Activated T-cell treated with anti-CD3 and anti-CD28 coated beads, Interleukin-2, amount 50 U/mL, for 4 hours (primary cell): ENCODE measurements around the gene TLK2. TPM values are rescaled to one million over a fixed set of nuclear protein-coding genes. Genes with fewer than 3 reads are reported as not detected.
A peak's percentile ranks its signal among the peaks of the same experiment; 100 is the strongest.
"Not testable (repeated sequence)": the region's sequence is repeated elsewhere in the genome, so short reads cannot be mapped to it uniquely, and the experiment has no call there.

ENCODE experiments used
- ATAC-seq, 2 donors: fragments of 200-7000 bp; cut with Tn5 transposase; one replicate each; pipeline ENCODE4 v1.10.0; 2021
- DNase-seq: peaks from one replicate; pipeline ENCODE4 v3.0.0-alpha.2; 2020
- H3K27me3 Mint-ChIP-seq: one replicate; pipeline ENCODE4 v1.8.0; 2021; ENCODE audit warnings: low read depth, mixed read lengths
- H3K36me3 Mint-ChIP-seq: one replicate; pipeline ENCODE4 v1.8.0; 2022; ENCODE audit warnings: mixed read lengths; ENCODE audit not compliant: insufficient read depth
- H3K4me1 Mint-ChIP-seq: one replicate; pipeline ENCODE4 v1.8.0; 2021; ENCODE audit warnings: low read depth, mixed read lengths
- H3K4me3 Mint-ChIP-seq: one replicate; pipeline ENCODE4 v1.8.0; 2021; ENCODE audit warnings: mild to moderate bottlenecking, moderate library complexity, mixed read lengths
- H3K9me3 Mint-ChIP-seq: one replicate; pipeline ENCODE4 v1.8.0; 2021; ENCODE audit warnings: mixed read lengths
- total RNA-seq, 3 donors: library from RNA; stranded (reverse); gene quantifications; one replicate each; pipeline ENCODE4 v1.2.1, GENCODE V29; 2021

TLK2 gene
- total RNA-seq = 10 to 100 TPM; 30.1 to 35.0 (median 33.1) TPM

DNA sequence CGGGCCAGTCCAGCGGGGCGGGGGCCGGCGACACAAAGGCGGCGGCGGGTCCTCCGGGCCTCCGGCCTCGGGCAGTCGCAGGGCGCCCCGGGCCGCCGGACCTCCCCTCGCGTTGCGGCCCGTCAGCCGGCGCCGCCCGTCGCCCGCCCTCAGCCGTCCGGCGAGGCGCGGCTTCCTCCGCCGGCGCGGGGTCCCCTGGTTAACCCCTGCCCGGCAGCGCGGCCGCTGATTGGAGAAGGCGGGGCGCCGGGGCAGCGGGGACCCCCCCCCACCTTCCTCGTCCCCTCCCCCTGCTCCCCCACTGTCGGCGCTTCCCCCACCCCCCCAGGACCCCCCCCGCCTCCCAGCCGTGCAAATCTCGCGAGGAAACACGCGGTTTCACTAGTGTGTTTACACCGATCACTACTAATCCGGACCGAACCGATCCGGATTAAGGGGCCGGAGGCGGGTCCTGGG lies at the start of gene TLK2:
TSS of gene TLK2 (plus strand) at position 402 of the 456 bp plus-strand sequence. CDS start 2,301 bp downstream, outside the sequence.
- Mint-ChIP-seq H3K4me1 (peaks cover 30% of the 10 kb centered on the region), H3K4me3 (peak within 1 kb of the TSS; percentile 92), H3K27me3 (no peaks in the 10 kb centered on the region), H3K9me3 (no peaks in the 10 kb centered on the region), H3K36me3 (peaks cover 6% of the 10 kb centered on the region)
- DNase-seq (peak; percentile 80), ATAC-seq (peak; percentile 81 to 85)

DNA sequence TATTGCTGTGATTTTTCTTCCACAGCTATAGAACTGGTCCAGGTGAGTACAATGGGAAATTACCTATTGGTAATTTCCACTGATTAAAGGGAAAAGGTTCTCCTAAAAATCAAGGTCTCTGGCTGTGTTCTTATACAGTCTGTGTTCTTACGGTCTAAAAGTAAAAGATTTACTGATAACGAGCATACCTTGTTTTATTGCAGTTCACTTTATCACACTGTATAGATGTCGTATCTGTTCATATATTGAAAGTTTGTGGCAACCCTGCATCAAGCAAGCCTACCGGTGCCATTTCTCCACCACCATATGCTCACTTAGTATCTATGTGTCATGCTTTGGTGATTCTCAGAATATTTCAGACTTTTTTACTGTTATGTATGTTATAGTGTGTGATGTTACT lies 43.4 kb upstream of the TLK2 start:
- ATAC-seq, H3K9me3 Mint-ChIP-seq, H3K4me3 Mint-ChIP-seq: not testable (repeated sequence)

DNA sequence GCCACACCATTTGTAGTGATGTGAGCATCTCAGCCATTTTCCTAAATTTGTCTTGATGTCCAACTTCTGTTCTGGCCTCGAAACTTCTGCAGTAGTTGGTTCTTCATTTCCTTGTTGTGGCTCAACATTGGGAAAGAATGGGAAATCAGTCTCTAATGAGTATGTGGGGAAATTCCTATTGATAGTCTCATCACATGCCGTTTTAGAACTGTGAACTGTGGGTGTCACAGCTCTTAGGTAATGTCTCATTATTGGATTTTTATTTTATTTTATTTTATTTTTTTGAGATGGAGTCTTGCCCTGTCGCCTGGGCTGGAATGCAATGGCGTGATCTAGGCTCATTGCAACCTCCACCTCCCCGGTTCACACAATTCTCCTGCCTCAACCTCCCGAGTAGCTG lies 37.4 kb upstream of the TLK2 start:
- H3K27me3 Mint-ChIP-seq, H3K9me3 Mint-ChIP-seq, H3K4me1 Mint-ChIP-seq, H3K4me3 Mint-ChIP-seq, DNase-seq, ATAC-seq: not testable (repeated sequence)
- H3K36me3 Mint-ChIP-seq = peaks cover 33% of the 10 kb centered on the region

More for the DNA sequence above, 43.4 kb upstream of the TLK2 start:
- H3K36me3 Mint-ChIP-seq = peaks cover 22% of the 10 kb centered on the region
- DNase-seq, H3K27me3 Mint-ChIP-seq, H3K4me1 Mint-ChIP-seq: not testable (repeated sequence)

DNA sequence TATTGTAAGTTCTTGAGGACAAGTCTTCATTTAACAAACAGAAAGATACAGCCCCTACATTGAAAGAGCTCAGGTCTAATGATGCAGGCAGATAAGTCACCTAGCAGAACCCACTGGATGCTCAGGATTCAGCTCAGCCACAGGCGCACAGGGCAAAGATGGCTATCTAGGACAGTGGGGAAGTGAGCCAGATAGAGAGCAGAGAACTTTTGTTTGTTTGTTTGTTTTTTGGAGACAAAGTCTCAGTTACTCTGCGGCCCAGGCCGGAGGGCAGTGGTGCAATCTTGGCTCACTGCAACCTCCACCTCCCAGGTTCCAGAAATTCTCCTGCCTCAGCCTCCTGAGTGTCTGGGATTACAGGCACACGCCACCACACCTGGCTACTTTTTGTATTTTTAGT lies 34.6 kb upstream of the TLK2 start:
- H3K9me3 Mint-ChIP-seq = no peaks in the 10 kb centered on the region
- DNase-seq = no peak
- no peaks in the 10 kb centered on the region for H3K4me1 Mint-ChIP-seq
- H3K4me3 Mint-ChIP-seq = no peak overlapping the region
- no peaks in the 10 kb centered on the region for H3K27me3 Mint-ChIP-seq
- ATAC-seq = no peak
- peaks cover 39% of the 10 kb centered on the region for H3K36me3 Mint-ChIP-seq

DNA sequence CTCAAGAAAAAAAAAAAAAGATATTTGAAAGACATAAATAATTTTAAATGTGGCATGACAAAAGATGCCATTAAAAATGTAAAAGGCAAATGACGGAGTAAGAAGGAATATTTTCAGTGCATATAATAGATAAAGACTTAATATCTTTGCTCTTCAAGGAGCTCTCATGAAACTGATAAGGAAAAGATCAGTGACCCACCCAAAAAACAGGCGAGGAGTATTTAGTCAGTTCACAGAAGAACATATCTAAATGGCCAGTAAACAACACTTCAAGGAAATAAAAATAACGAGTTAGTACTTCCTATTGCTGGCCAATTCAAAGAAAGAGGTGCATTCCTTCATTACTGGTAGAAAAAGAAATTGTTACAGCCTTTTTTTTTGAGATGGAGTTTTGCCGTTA lies 32.8 kb upstream of the TLK2 start:
- H3K27me3 Mint-ChIP-seq, DNase-seq, H3K9me3 Mint-ChIP-seq, H3K4me1 Mint-ChIP-seq, ATAC-seq, H3K4me3 Mint-ChIP-seq: not testable (repeated sequence)
- peaks cover 40% of the 10 kb centered on the region for H3K36me3 Mint-ChIP-seq

DNA sequence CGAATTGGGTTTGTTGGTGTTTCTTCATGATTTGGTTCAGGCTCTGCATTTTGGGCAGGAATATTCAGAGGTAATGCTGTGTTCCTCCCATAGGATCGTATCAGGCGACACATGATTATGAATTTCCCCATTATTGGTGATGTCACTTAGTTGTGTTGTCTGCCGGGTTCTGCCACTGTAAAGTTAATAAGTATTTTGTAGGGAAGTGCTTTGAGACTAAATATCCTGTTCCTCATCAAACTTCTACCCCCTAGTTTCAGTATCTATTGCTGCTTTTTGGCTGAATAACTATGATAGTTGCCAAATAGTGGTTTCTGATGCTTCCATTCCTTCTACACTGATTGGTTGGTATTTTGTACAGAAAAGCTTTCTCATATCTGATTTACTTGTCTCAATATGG lies 26.4 kb upstream of the TLK2 start:
- ATAC-seq, H3K9me3 Mint-ChIP-seq, H3K27me3 Mint-ChIP-seq, H3K4me3 Mint-ChIP-seq, DNase-seq: not testable (repeated sequence)
- peaks cover 14% of the 10 kb centered on the region for H3K4me1 Mint-ChIP-seq
- H3K36me3 Mint-ChIP-seq = peaks cover 20% of the 10 kb centered on the region

DNA sequence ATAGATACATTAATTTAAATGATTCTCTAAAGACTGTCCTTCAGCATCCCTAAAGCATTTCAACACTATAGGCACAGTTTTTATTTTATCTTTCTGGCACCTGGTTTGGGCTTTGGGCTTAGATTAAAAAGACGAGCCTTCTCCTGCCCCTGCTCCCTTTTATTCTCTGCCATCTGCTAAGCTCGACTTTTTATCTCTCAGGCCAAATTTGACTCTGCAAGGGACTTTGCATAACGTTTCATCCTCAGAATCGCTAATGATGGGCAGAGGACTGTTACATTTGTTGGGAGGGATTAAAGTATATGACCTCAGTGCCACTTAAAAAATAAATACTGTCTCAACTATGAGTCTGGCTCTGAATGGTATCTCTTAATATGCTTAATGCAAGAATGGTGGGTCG lies 25.6 kb upstream of the TLK2 start:
- not testable (repeated sequence) for DNase-seq, H3K9me3 Mint-ChIP-seq, ATAC-seq, H3K4me3 Mint-ChIP-seq, H3K27me3 Mint-ChIP-seq
- Mint-ChIP-seq H3K36me3 (peaks cover 14% of the 10 kb centered on the region), H3K4me1 (peaks cover 14% of the 10 kb centered on the region)

DNA sequence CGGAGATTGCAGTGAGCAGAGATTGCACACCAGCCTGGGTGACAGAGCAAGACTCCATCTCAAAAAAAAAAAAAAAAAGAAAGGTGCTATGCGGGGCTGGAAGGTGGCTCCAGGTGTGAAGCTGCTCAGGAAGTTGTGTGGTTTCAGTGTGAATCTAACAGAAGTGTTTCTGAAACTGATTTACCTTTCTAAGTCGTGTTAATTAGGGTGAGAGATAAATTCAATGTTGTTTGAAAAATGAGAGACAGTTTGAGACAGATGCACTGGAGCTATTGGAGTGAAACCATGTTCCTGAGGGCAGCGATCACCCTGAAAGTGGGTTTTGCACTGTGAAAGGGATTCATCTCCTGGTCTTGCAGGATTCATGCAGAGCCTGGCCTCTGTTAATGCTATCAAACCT lies 25.0 kb upstream of the TLK2 start:
- not testable (repeated sequence) for H3K9me3 Mint-ChIP-seq, H3K27me3 Mint-ChIP-seq, ATAC-seq, DNase-seq, H3K4me3 Mint-ChIP-seq
- peaks cover 12% of the 10 kb centered on the region for H3K36me3 Mint-ChIP-seq
- peaks cover 14% of the 10 kb centered on the region for H3K4me1 Mint-ChIP-seq

DNA sequence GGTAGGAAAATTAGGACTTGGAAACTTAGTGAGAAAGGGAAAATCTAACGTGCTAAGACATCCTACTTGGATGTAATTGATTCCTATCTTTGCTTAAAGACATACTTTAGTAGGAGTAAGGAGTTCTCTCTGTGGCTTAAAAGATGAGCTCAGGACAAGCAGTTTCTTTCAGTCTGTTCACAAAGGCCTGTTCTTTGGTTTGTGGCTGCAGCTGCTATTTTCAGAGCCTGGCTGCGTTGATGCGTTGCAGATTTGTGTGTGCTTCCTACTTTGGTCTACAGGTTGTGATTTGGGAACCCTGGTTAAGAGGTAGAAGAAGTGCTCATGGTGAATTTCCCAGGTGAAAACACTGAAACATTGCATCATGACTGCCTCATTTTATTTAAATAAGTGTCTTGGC lies 24.5 kb upstream of the TLK2 start:
- H3K4me3 Mint-ChIP-seq = not testable (repeated sequence)

DNA sequence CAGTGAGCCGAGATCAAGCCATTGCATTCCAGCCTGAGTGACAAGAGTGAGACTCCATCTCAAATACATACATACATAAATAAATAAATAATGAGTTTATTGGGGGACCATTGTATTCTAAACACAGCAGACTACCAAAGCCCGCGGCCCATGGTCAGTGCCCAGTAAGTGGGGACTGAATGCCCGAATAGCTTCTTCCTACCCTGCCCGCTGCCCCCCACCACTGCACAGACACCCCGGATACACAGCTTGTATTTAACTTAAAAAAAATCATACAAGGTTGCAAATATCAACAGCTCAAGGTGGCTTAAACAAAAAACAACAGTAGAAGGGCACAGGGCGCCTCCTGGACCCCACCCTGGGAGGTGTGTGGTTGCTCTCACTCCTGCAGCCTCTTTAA lies 22.6 kb upstream of the TLK2 start:
- H3K27me3 Mint-ChIP-seq = no peaks in the 10 kb centered on the region
- peaks cover 4% of the 10 kb centered on the region for H3K36me3 Mint-ChIP-seq
- ATAC-seq (no peak), DNase-seq (no peak)
- peaks cover 14% of the 10 kb centered on the region for H3K4me1 Mint-ChIP-seq
- H3K9me3 Mint-ChIP-seq = no peaks in the 10 kb centered on the region
- H3K4me3 Mint-ChIP-seq = no peak overlapping the region

More for the DNA sequence above, 24.5 kb upstream of the TLK2 start:
- not testable (repeated sequence) for H3K27me3 Mint-ChIP-seq, H3K36me3 Mint-ChIP-seq, DNase-seq, H3K9me3 Mint-ChIP-seq, ATAC-seq
- peaks cover 14% of the 10 kb centered on the region for H3K4me1 Mint-ChIP-seq

DNA sequence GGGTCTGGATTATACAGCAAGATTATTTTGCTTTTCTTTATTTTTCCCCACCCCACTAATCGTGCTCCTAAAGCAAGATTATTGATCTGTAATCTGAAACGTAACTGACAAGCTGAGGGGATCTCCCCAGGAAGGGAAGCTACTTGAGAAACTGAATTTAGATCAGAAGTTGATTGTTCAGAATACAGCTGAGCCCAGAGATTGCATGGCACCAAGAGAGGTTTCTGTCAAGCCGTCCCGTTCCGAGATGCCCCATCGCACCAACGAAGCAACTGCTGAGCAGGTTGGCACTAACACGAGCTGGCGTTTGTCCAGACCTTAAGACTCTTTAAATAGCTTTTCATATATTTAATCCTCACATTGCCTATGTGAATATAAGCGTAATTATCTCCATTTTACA lies 20.1 kb upstream of the TLK2 start:
- H3K27me3 Mint-ChIP-seq, H3K9me3 Mint-ChIP-seq, H3K4me3 Mint-ChIP-seq, H3K4me1 Mint-ChIP-seq, DNase-seq, ATAC-seq, H3K36me3 Mint-ChIP-seq: not testable (repeated sequence)

DNA sequence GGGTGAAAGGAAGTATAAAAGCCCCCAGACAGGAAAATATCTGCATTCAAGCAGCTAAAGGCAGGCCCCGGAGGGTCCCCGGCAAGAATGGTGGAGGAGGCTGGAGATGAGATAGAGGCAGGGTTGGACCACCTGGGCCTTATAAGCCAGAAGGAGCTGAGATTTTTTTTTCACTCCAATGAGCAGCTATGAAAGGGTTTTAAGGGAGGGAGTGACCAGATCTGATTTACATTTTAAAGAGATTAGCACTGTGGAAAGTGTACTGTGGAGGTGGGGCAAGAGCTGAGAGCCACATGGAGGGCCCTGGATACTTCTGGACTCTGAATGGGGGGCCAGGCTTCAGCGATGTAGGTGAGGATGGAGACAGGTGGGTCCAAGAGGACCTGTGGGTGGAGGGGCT lies 14.2 kb upstream of the TLK2 start:
- not testable (repeated sequence) for H3K4me3 Mint-ChIP-seq, ATAC-seq, H3K9me3 Mint-ChIP-seq, H3K27me3 Mint-ChIP-seq, H3K36me3 Mint-ChIP-seq, H3K4me1 Mint-ChIP-seq, DNase-seq

DNA sequence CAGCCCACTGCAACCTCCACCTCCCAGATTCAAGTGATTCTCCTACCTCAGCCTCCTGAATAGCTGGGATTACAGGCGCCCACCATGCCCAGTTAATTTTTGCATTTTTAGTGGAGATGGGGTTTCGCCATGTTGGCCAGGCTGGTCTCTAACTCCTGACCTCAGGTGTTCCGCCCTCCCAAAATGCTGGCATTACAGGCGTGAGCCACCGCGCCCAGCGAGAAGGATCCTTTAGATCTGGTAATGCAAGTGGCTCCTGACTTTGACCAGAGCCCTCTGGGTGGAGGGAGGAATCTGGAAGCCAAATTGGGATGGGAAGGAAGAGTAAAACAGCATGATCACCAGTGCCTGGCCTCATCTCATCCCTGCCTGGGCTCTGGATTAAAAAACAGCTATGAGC lies 13.4 kb upstream of the TLK2 start:
- not testable (repeated sequence) for H3K4me3 Mint-ChIP-seq, H3K27me3 Mint-ChIP-seq, DNase-seq, H3K4me1 Mint-ChIP-seq, H3K36me3 Mint-ChIP-seq, ATAC-seq, H3K9me3 Mint-ChIP-seq

DNA sequence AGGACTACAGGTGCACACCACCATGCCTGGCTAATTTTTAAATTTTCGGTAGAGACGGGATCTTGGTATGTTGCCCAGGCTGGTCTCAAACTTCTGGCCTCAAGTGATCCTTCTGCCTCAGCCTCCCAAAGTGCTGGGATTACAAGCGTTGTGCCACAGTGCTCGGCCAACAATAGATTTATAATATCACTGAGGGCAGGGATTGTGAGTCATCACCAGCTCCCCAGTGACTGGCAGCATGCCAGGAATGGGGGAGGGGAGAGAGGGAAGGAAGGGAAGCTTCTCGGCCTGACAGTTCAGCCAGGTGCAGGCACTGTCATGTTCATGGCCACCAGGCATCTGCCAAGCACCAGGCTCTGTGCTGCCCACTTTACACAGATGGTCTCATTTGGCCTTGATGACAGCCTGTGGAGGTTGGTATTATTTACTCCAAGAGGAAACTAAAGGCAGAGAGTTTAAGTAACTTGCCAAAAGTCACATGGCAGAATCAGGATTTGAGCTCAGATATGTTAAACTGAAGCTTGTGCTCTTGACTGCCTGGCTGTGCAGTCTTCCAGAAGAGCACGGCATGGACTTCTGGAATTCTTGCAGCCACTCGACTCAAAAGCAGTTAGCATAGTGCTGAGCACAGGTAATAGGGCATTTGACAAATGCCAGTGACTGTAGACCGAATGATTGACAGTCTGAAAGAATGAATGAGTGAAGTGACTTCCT lies 7.8 kb upstream of the TLK2 start:
- H3K4me1 Mint-ChIP-seq, H3K9me3 Mint-ChIP-seq, H3K27me3 Mint-ChIP-seq, H3K36me3 Mint-ChIP-seq, H3K4me3 Mint-ChIP-seq: not testable (repeated sequence)
- ATAC-seq = peak; percentile 53 to 54
- DNase-seq = peak; percentile 65

DNA sequence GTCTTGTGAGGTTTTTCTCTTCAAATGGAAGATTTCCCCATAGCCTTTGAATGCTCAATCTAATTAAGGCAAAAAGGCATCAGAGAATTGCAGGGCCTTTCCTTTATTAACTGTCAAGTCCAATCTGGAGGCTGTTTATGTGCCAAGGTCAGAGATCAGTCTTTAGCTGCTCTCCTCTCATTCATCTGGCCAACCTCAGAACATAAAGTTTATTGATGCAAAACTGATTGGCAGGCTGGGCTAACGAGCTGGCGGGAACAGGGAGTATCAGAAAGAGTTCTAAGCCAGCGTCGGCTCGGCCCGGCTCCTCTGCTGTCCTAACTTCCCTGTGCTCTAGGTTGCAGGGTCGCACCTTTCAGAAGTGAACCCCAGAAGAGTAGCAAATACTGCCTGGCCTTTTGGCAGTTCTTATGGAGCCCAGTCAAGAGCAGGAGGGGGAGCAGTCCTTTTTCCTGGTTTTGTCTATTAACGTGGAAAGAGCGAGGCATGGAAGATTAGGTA lies 7.2 kb upstream of the TLK2 start:
- not testable (repeated sequence) for H3K36me3 Mint-ChIP-seq, H3K27me3 Mint-ChIP-seq, ATAC-seq, H3K4me3 Mint-ChIP-seq, H3K9me3 Mint-ChIP-seq, H3K4me1 Mint-ChIP-seq, DNase-seq
